Sciatic nerve (tissue), 2 donors: ENCODE results near the gene CCDC9B. TPM values are rescaled to one million over a fixed set of nuclear protein-coding genes. Genes with fewer than 3 reads are reported as not detected.

Experiments
- ATAC-seq: fragments of 200-7000 bp; cut with Tn5 transposase; one replicate; pipeline ENCODE4 v1.9.1; 2020; ENCODE audit warnings: mild to moderate bottlenecking, moderate library complexity
- DNase-seq: peaks from one replicate; pipeline ENCODE4 v3.0.0-alpha.2; 2020; ENCODE audit warnings: low spot score
- intact Hi-C: fragments of 100-400 bp; cut with DNase I; formaldehyde crosslinking; loops from one replicate; pipeline ENCODE4 v1.14.2; 2022
- total RNA-seq: library from RNA; stranded (reverse); fragmentation: NEBNext Ultra II Directional; extraction: Animal tissue kit (Norgen Biotek cat#: 25700); gene quantifications from one replicate; pipeline ENCODE4 v1.2.1, GENCODE V29; 2021
- donor health status: DM: no; HTN: no; CAD: no.
- donor health status: DM: no; HTN: no; CAD: no.

Gene CCDC9B
- total RNA-seq, 1 donor from 2014 or later: 37.8 TPM

- intact Hi-C loops: no loop called here
- no peak for ATAC-seq
- no peak for DNase-seq
Observed at GRCh38 chr15:40347559-40348473, 7.1 kb upstream of the CCDC9B start.

GRCh38 chr15:40346579-40347558, 6.1 kb upstream of the CCDC9B start:
- ATAC-seq (no peak), DNase-seq (no peak)
- intact Hi-C loops: no loop called here

- DNase-seq (no peak), ATAC-seq (peak; percentile 49)
- intact Hi-C loops: no loop called here
Observed at GRCh38 chr15:40345867-40346578, 5.3 kb upstream of the CCDC9B start.

GRCh38 chr15:40345225-40345866, 4.6 kb upstream of the CCDC9B start:
- DNase-seq (no peak), ATAC-seq (no peak)
- intact Hi-C loops: no loop called here

- ATAC-seq (peak; percentile 20), DNase-seq (peak; percentile 77)
- intact Hi-C loops: no loop called here
Observed at GRCh38 chr15:40344631-40345120, 3.9 kb upstream of the CCDC9B start.

- DNase-seq: no peak
- no peak for ATAC-seq
- intact Hi-C loops: no loop called here
Observed at GRCh38 chr15:40344217-40344616, 3.5 kb upstream of the CCDC9B start.

GRCh38 chr15:40343512-40343911, 2.8 kb upstream of the CCDC9B start:
- ATAC-seq (no peak), DNase-seq (no peak)
- intact Hi-C loops: no loop called here

GRCh38 chr15:40342416-40343320, 1.9 kb upstream of the CCDC9B start:
- no peak for DNase-seq
- intact Hi-C loops: no loop called here
- no peak for ATAC-seq

GRCh38 chr15:40340038-40340739, 550 bp downstream of the CCDC9B start:
- ATAC-seq (peak; percentile 39), DNase-seq (peak; percentile 84)
- intact Hi-C loops: no loop called here

DNA sequence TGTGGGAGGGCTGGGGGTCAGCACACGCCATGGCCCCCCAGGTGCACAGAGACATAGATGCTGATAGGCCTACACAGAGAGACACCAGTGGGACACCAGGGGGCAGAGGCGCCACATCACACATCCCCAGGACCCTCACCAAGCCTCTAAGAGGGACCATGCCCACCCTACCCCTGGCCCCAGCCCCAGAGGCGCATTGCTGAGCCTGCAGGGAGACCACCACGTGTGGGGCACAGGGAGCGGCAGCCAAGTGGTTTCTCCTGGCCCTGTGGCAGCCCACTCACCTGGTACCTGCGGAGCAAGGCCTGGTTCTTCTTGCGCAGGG, 1.2 kb downstream of the CCDC9B start:
- intact Hi-C loops: no loop called here
- DNase-seq (no peak), ATAC-seq (no peak)

- peak; percentile 73 for DNase-seq
- ATAC-seq: peak; percentile 16
- intact Hi-C loops: no loop called here
Observed at GRCh38 chr15:40338921-40339620, 1.7 kb downstream of the CCDC9B start.

GRCh38 chr15:40338041-40338657, 2.6 kb downstream of the CCDC9B start:
- intact Hi-C loops: no loop called here
- DNase-seq (peak; percentile 83), ATAC-seq (no peak)

GRCh38 chr15:40337597-40337996, 3.1 kb downstream of the CCDC9B start:
- intact Hi-C loops: no loop called here
- peak; percentile 71 for DNase-seq
- no peak for ATAC-seq

DNA sequence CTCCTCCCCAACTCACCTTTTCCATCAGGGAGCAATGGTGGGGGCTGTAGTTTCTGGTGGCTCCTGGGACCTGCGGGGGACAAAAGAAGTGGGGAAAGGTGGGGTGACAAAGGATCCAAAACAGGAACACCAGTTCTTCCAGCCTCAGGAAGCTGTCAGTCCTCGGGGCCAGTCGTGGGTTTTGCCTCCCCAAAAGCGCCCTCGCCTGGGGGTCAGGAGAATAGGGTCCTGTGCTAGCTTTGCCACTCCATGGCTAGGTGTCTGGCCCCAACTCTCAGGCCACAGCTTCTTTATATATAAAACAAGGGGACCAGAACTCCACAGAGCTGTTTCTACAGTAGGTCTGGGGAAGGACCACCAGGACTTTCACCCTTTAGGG, 4.0 kb downstream of the CCDC9B start:
- no peak for ATAC-seq
- intact Hi-C loops: no loop called here
- DNase-seq: peak; percentile 68

DNA sequence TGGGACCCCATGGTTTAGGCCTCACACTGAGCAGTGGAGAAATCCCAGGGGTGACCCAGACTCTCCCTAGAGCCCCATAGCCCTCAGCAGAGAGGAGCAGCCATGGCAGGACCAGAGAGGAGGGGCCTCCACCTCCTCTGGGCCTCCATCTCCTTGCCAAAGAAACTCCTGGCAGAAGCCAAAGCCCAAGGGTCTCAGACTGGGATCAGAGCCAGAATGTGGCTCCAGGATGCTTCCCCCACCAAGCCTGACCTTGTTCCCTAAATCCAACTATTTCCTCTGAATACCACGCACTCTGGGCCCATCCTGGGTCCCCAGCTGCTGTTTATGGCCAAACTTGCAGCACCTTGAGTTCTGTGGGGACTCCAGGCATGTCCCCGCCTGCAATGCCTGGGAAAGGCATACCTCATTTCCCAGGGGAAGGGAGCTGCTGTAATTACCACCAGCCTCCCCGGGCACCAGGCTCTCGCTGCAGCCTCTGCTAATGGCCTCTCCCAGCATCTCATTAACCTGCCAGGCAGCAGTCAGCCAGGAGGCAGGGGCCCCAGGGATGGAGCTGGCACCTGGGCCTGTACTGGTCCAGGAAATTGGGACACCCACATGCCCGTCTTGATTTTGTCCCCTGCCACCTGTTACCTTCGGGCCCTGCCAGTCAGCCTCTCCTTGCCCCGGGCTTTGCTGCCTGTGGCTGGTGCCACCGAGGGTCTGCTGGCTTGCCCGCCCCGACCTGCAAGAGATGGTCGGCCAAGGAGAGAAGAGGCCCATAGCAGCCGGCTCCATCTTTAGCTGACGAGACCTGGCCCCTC, 4.6 kb downstream of the CCDC9B start:
- DNase-seq (no peak), ATAC-seq (no peak)
- intact Hi-C loops: no loop called here
